Colonic mucosa (tissue), 4 donors: Measurements from ENCODE around the gene G2E3. TPM values are rescaled to one million over a fixed set of nuclear protein-coding genes. Genes with fewer than 3 reads are reported as not detected.
A peak's percentile ranks its signal among the peaks of the same experiment; 100 is the strongest.
"Not testable (repeated sequence)": the region's sequence is repeated elsewhere in the genome, so short reads cannot be mapped to it uniquely, and the experiment has no call there.

Source experiments
- DNase-seq: peaks from one replicate; pipeline ENCODE4 v3.0.0-alpha.2; 2020
- H3K27ac ChIP-seq: fragments of 200-600 bp; one replicate; pipeline ENCODE4 v1.8.0; 2021
- H3K27me3 ChIP-seq: fragments of 200-600 bp; one replicate; pipeline ENCODE4 v1.8.0; 2021
- H3K36me3 ChIP-seq: fragments of 200-600 bp; one replicate; pipeline ENCODE4 v1.8.0; 2021
- H3K4me1 ChIP-seq: fragments of 200-600 bp; one replicate; pipeline ENCODE4 v1.8.0; 2021; ENCODE audit warnings: mild to moderate bottlenecking
- H3K4me3 ChIP-seq: fragments of 200-600 bp; one replicate; pipeline ENCODE4 v1.8.0; 2021
- H3K9ac ChIP-seq, 2 donors: one replicate each; pipeline ENCODE4 v1.7.0; 2013; ENCODE audit warnings: control low read depth in 2 of 2, low read depth in 2 of 2, low read length in 2 of 2
- H3K9me3 ChIP-seq: fragments of 200-600 bp; one replicate; pipeline ENCODE4 v1.8.0; 2021
- intact Hi-C: fragments of 100-400 bp; cut with DNase I; formaldehyde crosslinking; loops from one replicate; pipeline ENCODE4 v1.14.1; 2022
- total RNA-seq, 2 donors: library from RNA; stranded (reverse); fragmentation: NEBNext Ultra II Directional in 1 of 2; extraction: Animal tissue kit (Norgen Biotek cat#: 25700) in 1 of 2; gene quantifications; one replicate each; pipeline ENCODE4 v1.2.1, GENCODE V29; 2021
- TF ChIP-seq, protein P1 (sequence below): fragments of 200-600 bp; IDR thresholded peaks from one replicate; pipeline ENCODE4 v1.8.0; 2022; ENCODE audit warnings: antibody characterized with exemption, mild to moderate bottlenecking
- donor health status: healthy.
- donor health status: DM: no; HTN: no; CAD: no.
- donor health status: DM: no; HTN: no; CAD: no.

The G2E3 gene
- total RNA-seq, 2 donors from 2014 or later, result 20.8 to 25.4 TPM

DNA sequence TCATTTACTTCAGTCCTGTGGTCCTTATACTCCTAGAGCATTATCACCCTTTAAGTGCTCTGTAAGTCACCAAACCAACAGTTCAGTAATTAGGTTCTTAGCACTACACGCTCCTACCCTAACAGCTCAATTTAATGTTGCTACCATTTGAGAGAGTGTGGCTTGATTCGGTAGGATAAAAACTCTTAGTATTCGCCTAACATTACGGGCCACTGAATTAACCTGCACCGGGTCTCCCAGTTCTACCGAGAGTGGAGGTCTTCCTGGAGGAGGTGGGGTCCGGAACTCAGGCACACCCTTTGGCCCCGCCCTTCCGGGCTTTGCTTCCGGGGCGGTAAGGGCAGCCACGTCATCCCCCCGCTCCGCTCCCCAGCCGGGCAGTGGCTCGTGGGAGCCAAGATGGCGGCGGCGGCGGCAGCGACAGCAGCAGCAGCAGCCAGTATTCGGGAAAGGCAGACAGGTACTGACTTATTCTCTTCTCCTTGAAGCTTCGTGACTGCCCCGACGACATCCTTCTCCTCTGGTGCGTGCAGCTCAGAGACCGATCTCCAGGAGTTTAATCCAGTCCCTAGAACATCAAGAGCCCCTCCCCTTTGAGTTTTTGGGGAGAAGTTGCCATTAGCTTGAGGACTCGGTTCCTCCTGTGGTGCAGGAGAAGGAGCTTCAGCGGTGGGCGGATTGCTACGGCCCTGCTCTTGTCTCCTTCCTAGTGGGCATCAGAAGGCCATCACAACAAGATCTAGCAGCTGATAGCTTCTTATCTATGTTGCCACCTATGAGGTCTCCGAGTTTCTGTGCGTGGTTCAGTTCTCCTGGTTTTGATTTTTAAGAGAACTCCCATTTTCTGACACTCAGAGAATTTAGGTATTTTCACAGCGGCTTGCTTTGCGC lies 63.2 kb downstream of the G2E3 start, which contains the start of gene SCFD1:
Gene SCFD1, plus strand, starts transcription at position 380 of the 891 bp plus-strand sequence. Its CDS starts 20 bp downstream, at position 400.
- no peaks in the 10 kb centered on the region for H3K36me3 ChIP-seq
- H3K27me3 ChIP-seq, result no peaks in the 10 kb centered on the region
- H3K27ac ChIP-seq, result peak within 1 kb of the TSS; percentile 93
- H3K4me1 ChIP-seq, result no peaks in the 10 kb centered on the region
- H3K9me3 ChIP-seq, result no peaks in the 10 kb centered on the region
- H3K9ac ChIP-seq, result peak within 1 kb of the TSS; percentile 84 to 88
- H3K4me3 ChIP-seq, result peak within 1 kb of the TSS; percentile 68
- intact Hi-C loops, result no loop called here
- peak; percentile 97 for DNase-seq
- TF ChIP-seq, protein P1, sequence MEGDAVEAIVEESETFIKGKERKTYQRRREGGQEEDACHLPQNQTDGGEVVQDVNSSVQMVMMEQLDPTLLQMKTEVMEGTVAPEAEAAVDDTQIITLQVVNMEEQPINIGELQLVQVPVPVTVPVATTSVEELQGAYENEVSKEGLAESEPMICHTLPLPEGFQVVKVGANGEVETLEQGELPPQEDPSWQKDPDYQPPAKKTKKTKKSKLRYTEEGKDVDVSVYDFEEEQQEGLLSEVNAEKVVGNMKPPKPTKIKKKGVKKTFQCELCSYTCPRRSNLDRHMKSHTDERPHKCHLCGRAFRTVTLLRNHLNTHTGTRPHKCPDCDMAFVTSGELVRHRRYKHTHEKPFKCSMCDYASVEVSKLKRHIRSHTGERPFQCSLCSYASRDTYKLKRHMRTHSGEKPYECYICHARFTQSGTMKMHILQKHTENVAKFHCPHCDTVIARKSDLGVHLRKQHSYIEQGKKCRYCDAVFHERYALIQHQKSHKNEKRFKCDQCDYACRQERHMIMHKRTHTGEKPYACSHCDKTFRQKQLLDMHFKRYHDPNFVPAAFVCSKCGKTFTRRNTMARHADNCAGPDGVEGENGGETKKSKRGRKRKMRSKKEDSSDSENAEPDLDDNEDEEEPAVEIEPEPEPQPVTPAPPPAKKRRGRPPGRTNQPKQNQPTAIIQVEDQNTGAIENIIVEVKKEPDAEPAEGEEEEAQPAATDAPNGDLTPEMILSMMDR, result no peak

DNA sequence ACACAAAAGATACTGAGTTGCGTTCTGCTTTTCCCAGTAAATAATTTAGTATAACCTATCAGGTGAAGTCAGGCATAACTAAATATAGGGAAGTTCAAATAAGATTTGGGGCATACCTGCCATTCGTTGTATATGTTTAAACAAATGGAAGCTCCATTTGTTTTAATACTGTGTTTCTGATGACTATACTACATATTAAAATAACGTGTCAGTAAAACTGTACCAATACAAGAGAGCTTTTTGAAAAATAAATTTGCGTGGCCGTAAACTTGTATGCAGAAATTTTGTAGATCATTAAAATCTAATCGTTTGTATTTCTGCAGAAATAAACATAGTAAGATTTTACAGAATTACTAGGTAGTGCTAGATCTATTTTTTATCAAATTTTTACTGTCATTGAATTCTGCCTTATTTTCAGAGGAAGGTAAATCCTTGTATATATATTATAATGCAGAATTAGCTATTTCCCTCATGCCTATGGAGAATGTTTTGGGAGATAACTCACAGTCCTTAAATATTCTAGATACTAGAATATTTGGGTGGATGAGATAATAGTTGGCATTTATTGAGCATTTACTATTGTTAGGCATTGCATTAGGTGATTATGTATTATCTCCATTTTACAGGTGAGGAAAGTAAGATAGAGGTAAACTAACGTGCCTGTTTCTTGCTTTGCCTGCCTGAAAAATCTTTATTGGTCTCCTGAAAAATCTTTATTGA lies 64.6 kb downstream of the G2E3 start:
- Histone ChIP-seq H3K27me3 (no peaks in the 10 kb centered on the region), H3K36me3 (no peaks in the 10 kb centered on the region), H3K4me3 (peak overlapping the region; percentile 68), H3K9me3 (no peaks in the 10 kb centered on the region), H3K4me1 (no peaks in the 10 kb centered on the region), H3K9ac (no peak overlapping the region), H3K27ac (no peak overlapping the region)
- TF ChIP-seq, protein P1, result no peak
- intact Hi-C loops, result no loop called here
- no peak for DNase-seq

DNA sequence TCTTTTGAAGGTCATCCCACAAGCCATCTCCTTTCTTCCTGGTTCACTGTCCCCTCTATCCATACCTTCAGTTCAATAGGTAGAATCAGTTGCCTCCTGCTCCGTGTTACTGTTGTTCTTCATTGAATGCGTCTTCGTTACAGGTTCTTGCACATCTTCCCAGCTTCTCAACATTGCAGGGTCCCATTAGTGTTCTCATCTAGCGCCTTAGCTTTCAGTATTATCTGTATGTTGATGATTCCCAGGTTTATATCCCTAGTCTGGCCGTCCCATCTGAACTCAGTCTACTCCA lies 65.1 kb downstream of the G2E3 start:
- Histone ChIP-seq H3K4me1 (no peaks in the 10 kb centered on the region), H3K27ac (no peak overlapping the region), H3K36me3 (no peaks in the 10 kb centered on the region), H3K4me3 (no peak overlapping the region), H3K27me3 (no peaks in the 10 kb centered on the region), H3K9me3 (no peaks in the 10 kb centered on the region), H3K9ac (no peak overlapping the region)
- TF ChIP-seq, protein P1, result no peak
- intact Hi-C loops, result no loop called here
- no peak for DNase-seq

DNA sequence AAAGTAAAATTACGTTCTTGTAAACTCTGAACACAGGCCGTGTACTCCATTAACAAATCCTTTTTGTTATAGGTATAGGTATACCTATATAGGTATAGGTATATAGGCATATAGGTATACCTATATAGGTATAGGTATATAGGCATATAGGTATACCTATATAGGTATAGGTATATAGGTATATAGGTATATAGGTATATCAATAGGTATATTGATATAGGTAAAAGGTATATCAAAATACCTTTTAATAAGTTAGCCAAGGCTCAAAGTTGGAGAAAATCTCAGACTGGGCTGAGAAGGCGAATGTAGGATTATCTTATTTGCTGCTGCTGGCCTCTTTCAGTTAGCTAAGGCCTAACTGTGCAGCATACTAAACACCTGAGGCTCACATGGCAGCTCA lies 66.6 kb downstream of the G2E3 start:
- DNase-seq, result no peak
- Histone ChIP-seq H3K27me3 (no peaks in the 10 kb centered on the region), H3K9me3 (no peaks in the 10 kb centered on the region), H3K9ac (no peak overlapping the region), H3K4me1 (no peaks in the 10 kb centered on the region), H3K4me3 (no peak overlapping the region), H3K36me3 (no peaks in the 10 kb centered on the region), H3K27ac (no peak overlapping the region)
- intact Hi-C loops, result no loop called here
- TF ChIP-seq, protein P1, result no peak

DNA sequence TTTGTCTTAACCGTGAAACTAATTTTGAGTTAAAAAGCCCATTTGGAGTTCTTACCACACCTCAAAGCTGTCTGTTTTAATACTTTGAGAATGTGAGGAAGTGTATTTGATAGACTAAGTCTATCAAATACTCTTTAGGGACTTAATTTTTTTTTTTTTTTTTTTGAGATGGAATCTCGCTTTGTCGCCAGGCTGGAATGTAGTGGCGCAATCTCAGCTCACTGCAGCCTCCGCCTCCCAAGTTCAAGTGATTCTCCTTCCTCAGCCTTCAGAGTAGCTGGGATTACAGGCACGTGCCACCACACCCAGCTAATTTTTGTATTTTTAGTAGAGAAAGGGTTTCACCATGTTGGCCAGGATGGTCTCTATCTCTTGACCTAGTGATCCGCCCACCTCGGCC lies 70.5 kb downstream of the G2E3 start:
- H3K9me3 ChIP-seq, H3K4me1 ChIP-seq, intact Hi-C loops: not testable (repeated sequence)

DNA sequence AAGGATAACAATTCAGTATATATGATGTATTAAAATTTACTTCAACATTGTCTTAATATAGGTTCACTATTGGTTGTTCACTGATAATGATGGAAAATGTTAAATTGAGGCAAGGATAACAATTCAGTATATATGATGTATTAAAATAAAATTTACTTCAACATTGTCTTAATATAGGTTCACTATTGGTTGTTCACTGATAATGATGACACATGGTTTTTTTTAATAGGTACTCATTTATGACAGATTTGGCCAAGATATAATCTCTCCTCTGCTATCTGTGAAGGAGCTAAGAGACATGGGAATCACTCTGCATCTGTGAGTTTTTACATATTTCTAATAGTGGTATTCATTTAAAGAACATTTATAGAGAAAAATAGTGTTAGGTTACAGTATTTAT lies 71.3 kb downstream of the G2E3 start:
- TF ChIP-seq, protein P1, result no peak
- H3K36me3 ChIP-seq, result no peaks in the 10 kb centered on the region

More for the DNA sequence above, 70.5 kb downstream of the G2E3 start:
- not testable (repeated sequence) for DNase-seq, H3K27ac ChIP-seq, H3K27me3 ChIP-seq, H3K9ac ChIP-seq, H3K4me3 ChIP-seq, H3K36me3 ChIP-seq

More for the DNA sequence above, 71.3 kb downstream of the G2E3 start:
- Histone ChIP-seq H3K27me3 (no peaks in the 10 kb centered on the region), H3K4me1 (no peaks in the 10 kb centered on the region), H3K27ac (no peak overlapping the region), H3K4me3 (no peak overlapping the region), H3K9me3 (no peaks in the 10 kb centered on the region), H3K9ac (no peak overlapping the region)
- intact Hi-C loops, result no loop called here
- DNase-seq, result no peak
